Astrocyte of the spinal cord (primary cell): ENCODE results near the gene RGS11.

Experiments used
- DNase-seq: peaks from one replicate; pipeline ENCODE4 v3.0.0; 2011; ENCODE audit warnings: low read depth, low spot score
- H3K4me3 ChIP-seq: 2 replicates; pipeline ENCODE4 v1.5.1; 2011; ENCODE audit warnings: low read depth, mild to moderate bottlenecking, low read length, moderate library complexity
- in situ Hi-C: cut with HindIII; loops from 2 replicates; pipeline ENCODE4 v1.10.0; 2017; ENCODE audit warnings: low sequenced_read_pairs
- TF ChIP-seq, protein P1 (sequence below): IDR thresholded peaks from 2 replicates; pipeline ENCODE4 v1.5.1; 2012; ENCODE audit warnings: low read depth, mild to moderate bottlenecking, low read length, inconsistent platforms

RGS11 gene

GRCh38 chr16:318628-319027 lies 42.9 kb upstream of the RGS11 start:
- TF ChIP-seq, protein P1, sequence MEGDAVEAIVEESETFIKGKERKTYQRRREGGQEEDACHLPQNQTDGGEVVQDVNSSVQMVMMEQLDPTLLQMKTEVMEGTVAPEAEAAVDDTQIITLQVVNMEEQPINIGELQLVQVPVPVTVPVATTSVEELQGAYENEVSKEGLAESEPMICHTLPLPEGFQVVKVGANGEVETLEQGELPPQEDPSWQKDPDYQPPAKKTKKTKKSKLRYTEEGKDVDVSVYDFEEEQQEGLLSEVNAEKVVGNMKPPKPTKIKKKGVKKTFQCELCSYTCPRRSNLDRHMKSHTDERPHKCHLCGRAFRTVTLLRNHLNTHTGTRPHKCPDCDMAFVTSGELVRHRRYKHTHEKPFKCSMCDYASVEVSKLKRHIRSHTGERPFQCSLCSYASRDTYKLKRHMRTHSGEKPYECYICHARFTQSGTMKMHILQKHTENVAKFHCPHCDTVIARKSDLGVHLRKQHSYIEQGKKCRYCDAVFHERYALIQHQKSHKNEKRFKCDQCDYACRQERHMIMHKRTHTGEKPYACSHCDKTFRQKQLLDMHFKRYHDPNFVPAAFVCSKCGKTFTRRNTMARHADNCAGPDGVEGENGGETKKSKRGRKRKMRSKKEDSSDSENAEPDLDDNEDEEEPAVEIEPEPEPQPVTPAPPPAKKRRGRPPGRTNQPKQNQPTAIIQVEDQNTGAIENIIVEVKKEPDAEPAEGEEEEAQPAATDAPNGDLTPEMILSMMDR, result peak; percentile 15
- DNase-seq, result no peak
- H3K4me3 ChIP-seq, result no peak overlapping the region
- in situ Hi-C loops, result no loop called here

GRCh38 chr16:317583-317982 lies 41.8 kb upstream of the RGS11 start:
- no peak for DNase-seq
- no peak overlapping the region for H3K4me3 ChIP-seq
- TF ChIP-seq, protein P1, result no peak
- in situ Hi-C loops, result no loop called here

DNA sequence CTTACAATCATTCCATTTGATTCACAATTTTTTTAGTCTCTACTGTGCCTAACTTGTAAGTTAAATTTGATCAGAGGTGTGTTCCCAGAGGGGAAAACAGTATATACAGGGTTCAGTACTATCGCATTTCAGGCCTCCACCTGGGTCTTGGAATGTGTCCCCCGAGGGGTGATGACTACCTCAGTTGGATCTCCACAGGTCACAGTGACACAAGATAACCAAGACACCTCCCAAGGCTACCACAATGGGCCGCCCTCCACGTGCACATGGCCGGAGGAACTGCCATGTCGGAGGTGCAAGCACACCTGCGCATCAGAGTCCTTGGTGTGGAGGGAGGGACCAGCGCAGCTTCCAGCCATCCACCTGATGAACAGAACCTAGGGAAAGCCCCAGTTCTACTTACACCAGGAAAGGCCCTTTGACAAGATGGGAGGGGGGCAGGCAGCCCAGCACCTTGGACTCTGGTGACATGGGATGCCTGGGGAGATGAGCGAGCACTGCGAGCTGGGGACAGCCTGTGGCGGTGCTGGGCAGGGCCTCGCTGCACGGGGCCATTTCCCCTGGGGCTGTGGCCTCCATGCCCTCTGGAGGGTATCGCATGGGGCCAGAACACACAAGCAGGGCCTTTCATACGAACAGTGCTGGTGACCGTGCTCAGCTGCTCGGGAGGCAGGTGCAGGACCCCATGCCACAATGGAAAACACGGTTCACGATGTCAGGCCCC lies 41.2 kb upstream of the RGS11 start:
- in situ Hi-C loops, result no loop called here
- no peak overlapping the region for H3K4me3 ChIP-seq
- TF ChIP-seq, protein P1, result no peak
- DNase-seq, result no peak

DNA sequence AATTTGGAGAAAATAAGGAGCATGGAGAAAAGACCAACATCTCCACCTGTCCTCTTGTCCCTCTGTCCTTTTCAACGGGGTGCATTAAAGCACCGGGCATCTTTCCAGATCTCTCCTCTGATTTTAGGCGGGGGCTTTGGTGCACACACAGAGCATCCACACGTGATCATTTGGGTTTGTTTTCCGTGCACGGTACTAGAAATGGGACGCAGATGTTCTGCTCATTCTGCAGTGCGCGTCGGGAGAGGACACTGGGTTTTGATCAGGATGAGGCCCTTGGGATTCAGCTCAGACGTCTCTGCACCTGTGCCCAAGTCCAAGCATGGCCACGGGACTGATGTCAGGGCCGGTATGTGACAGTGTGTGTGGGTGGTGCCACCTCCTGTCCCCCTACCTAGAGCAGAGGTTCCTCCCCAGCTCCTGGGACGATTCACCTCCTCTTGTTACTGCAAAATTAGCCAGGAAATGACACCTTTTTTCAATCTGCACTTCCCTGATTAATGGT lies 39.1 kb upstream of the RGS11 start:
- no peak overlapping the region for H3K4me3 ChIP-seq
- TF ChIP-seq, protein P1, result no peak
- in situ Hi-C loops, result no loop called here
- no peak for DNase-seq

DNA sequence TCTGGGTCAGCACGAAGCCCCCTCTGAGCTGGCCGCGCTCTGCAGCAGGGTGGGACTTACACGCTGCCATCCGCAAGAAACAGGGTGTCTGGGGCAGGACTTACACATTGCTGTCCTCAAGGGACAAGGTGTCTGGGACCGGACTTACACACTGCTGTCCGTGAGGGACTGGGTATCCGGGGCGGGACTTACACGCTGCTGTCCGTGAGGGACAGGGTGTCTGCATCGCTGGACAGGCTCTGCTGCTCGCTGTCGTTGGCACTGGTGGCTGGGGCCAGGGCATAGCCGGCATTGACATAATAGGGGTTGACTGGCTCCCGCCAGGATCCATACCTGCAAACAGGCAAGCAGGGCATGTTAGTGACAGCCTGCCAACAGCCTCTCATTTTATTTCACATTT lies 38.6 kb upstream of the RGS11 start:
- no peak for DNase-seq
- in situ Hi-C loops, result no loop called here
- H3K4me3 ChIP-seq, result no peak overlapping the region
- TF ChIP-seq, protein P1, result no peak

DNA sequence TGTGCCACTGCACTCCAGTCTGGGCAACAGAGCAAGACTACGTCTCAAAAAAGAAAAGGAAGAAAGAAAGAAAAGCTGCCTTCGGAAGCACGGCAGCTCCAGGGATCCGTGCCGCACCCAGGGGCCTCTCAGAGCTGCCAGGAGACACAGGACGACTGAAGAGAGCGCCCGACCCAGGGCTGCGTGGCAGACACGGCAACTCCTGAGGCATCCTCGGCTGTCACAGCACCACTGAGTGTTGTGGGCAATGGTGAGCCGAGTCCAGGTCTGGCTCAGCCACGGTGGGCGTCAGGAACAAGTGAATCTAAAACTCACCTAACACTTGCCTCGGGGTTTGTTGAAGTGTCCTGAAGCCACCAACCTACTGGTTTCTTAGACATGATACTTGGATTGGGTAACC lies 36.0 kb upstream of the RGS11 start:
- TF ChIP-seq, protein P1, result no peak
- in situ Hi-C loops, result no loop called here
- H3K4me3 ChIP-seq, result no peak overlapping the region
- no peak for DNase-seq
